Stimulated activated naive B cell treated with anti-CD40 and anti-IgM and Interleukin-4, amounts not matched to agents 10 μg/mL and 1 μg/mL and 100 μg/mL, for 72 hours (primary cell): ENCODE data around the gene CNTN4.

ENCODE experiments used
- ATAC-seq, 2 donors: fragments of 150-1000 bp; cut with Tn5 transposase; replicated peaks; 2 replicates each; pipeline ENCODE4 v1.10.0; 2021; ENCODE audit warnings: moderate library complexity in 1 of 2
- DNase-seq: peaks from one replicate; pipeline ENCODE4 v3.0.0; 2021
- H3K27ac Mint-ChIP-seq: one replicate; pipeline ENCODE4 v1.8.0; 2022; ENCODE audit warnings: mild to moderate bottlenecking, mixed read lengths
- H3K27me3 Mint-ChIP-seq, 2 donors: one replicate each; pipeline ENCODE4 v1.8.0; 2022; ENCODE audit warnings: mixed read lengths in 2 of 2
- H3K36me3 Mint-ChIP-seq, 2 donors: one replicate each; pipeline ENCODE4 v1.8.0; 2022; ENCODE audit warnings: mixed read lengths in 2 of 2, mild to moderate bottlenecking in 1 of 2
- H3K4me1 Mint-ChIP-seq, 2 donors: one replicate each; pipeline ENCODE4 v1.8.0; 2022; ENCODE audit warnings: mixed read lengths in 2 of 2, mild to moderate bottlenecking in 1 of 2
- H3K4me3 Mint-ChIP-seq, 2 donors: one replicate each; pipeline ENCODE4 v1.8.0; 2022; ENCODE audit warnings: mild to moderate bottlenecking in 2 of 2, mixed read lengths in 2 of 2, moderate library complexity in 1 of 2
- H3K9me3 Mint-ChIP-seq, 2 donors: one replicate each; pipeline ENCODE4 v1.8.0; 2022; ENCODE audit warnings: mixed read lengths in 2 of 2, mild to moderate bottlenecking in 1 of 2

The CNTN4 gene

GRCh38 chr3:2110597-2111117 is 12.0 kb downstream of the CNTN4 start:
- Mint-ChIP-seq H3K4me1 (no peaks in the 10 kb centered on the region), H3K4me3 (no peak overlapping the region), H3K36me3 (no peaks in the 10 kb centered on the region), H3K27ac (no peak overlapping the region), H3K9me3 (peaks cover 11 to 21% of the 10 kb centered on the region in 2 donors), H3K27me3 (no peaks in the 10 kb centered on the region)
- ATAC-seq: no peak
- DNase-seq: no peak

- H3K27me3 Mint-ChIP-seq: no peaks in the 10 kb centered on the region
- no peak overlapping the region for H3K27ac Mint-ChIP-seq
- ATAC-seq: no peak
- no peak overlapping the region for H3K4me3 Mint-ChIP-seq
- H3K36me3 Mint-ChIP-seq: no peaks in the 10 kb centered on the region
- DNase-seq: no peak
- H3K9me3 Mint-ChIP-seq: no peaks in the 10 kb centered on the region
- no peaks in the 10 kb centered on the region for H3K4me1 Mint-ChIP-seq
Measured at GRCh38 chr3:2114617-2115275, 16.1 kb downstream of the CNTN4 start.

DNA sequence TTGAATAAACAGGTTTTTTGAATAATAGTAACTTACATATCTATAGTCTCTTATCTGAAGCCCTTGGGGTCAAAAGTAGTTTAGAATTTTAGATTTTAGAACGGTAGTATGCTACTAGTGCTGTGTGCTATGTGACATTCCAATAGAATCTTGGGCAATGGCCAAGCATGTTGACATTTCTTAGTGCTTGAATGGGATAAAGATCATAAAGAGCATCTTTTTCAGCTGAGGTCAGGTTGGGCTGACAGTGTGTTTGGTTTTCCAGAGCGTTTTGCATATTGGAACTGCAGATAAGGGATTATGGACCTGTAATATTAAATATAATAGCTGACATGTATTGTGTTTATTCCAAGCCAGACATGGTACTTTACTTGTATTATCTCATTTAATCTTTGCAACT is 32.1 kb downstream of the CNTN4 start:
- H3K27me3 Mint-ChIP-seq: no peaks in the 10 kb centered on the region
- no peaks in the 10 kb centered on the region for H3K36me3 Mint-ChIP-seq
- no peak for ATAC-seq
- H3K4me3 Mint-ChIP-seq: no peak overlapping the region
- H3K27ac Mint-ChIP-seq: no peak overlapping the region
- H3K9me3 Mint-ChIP-seq: peaks cover 4 to 7% of the 10 kb centered on the region in 2 donors
- no peaks in the 10 kb centered on the region for H3K4me1 Mint-ChIP-seq
- DNase-seq: no peak

DNA sequence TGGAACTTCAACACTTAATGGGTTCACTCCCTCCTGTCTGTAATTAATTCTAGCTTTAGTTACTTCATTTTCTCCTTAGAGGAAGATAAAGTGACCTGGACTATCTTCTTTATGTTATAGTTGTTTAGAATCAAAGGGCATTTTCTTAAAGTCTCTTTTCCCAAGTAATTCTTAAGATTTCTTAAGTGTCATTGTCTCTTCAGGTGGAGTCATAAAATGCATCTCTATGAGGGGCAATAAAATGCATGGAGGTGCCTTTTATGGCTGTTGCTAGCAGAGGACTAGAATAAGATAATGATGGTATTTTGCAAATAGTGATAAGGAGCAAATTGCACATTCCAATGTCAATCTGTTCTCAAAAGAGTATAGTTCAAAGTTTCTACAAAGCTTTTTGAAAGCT is 34.5 kb downstream of the CNTN4 start:
- ATAC-seq (no peak), DNase-seq (no peak)
- H3K27ac Mint-ChIP-seq: no peak overlapping the region
- peaks cover 4 to 10% of the 10 kb centered on the region in 2 donors for H3K9me3 Mint-ChIP-seq
- no peaks in the 10 kb centered on the region for H3K4me1 Mint-ChIP-seq
- H3K27me3 Mint-ChIP-seq: no peaks in the 10 kb centered on the region
- H3K4me3 Mint-ChIP-seq: no peak overlapping the region
- no peaks in the 10 kb centered on the region for H3K36me3 Mint-ChIP-seq

DNA sequence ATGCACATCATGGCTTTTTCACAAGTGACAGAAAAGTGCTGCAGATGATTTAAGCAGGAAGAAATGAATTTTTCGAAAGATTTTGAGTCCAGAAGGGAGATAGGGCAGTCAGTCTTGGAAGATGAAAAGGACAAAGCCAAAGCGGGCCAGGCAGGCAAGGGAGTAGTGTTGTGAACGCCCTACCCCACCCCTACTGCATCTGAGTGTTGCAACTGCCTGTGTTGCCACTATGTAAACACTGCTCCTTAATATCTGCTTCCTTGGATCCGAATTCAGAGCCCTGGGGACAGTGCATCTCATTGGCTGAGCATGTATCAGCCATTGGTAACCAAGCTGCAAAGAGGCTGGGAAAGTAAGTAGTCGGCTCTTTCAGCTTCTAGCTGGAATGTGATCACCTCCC is 39.0 kb downstream of the CNTN4 start:
- Mint-ChIP-seq H3K9me3 (peaks cover 8 to 13% of the 10 kb centered on the region in 2 donors), H3K27ac (no peak overlapping the region), H3K4me3 (no peak overlapping the region), H3K36me3 (no peaks in the 10 kb centered on the region), H3K4me1 (no peaks in the 10 kb centered on the region), H3K27me3 (no peaks in the 10 kb centered on the region)
- DNase-seq: no peak
- ATAC-seq: no peak

GRCh38 chr3:2141482-2141881 is 42.8 kb downstream of the CNTN4 start:
- Mint-ChIP-seq H3K27ac (no peak overlapping the region), H3K36me3 (no peaks in the 10 kb centered on the region), H3K9me3 (peaks cover 4 to 8% of the 10 kb centered on the region in 2 donors), H3K4me3 (no peak overlapping the region), H3K4me1 (no peaks in the 10 kb centered on the region), H3K27me3 (no peaks in the 10 kb centered on the region)
- DNase-seq: no peak
- ATAC-seq: no peak

DNA sequence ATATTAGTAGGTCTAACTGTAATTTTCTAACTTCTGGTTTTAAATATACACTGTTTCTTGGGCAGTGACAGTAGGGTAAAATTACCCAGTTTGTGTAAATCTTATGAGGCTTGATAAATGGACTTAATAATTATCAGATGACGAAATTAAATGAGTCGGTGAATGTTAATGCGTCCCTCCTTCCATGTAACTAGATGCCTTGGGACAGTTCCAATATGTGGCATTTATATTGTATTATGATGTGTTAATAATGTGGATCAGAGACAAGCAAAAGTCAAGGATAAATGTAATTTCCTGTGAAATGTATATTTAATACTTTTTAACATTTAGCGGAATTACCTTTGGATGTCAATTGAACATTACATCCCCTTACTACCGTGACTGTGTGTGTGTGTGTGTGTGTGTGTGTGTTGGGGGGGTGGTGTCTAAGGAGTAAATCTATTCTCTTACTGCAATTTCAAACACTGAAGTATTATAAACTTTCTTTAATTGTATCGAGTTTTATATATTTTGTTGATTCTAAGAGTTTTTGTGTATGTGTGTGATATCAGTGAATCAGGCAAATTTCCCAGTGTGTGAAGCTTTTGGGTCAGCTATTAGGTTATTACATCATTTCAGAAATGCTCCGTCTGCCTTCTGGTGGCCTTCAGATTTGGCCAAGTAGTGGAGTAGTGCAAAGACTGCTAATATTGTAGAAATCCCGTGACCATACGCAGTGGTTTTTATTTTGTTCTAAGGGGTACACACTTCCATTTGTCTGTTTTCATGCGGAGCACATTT is 50.1 kb downstream of the CNTN4 start:
- H3K27me3 Mint-ChIP-seq: no peaks in the 10 kb centered on the region
- H3K4me3 Mint-ChIP-seq: no peak overlapping the region
- no peak for ATAC-seq
- peaks cover 0 to 2% of the 10 kb centered on the region in 2 donors for H3K9me3 Mint-ChIP-seq
- H3K27ac Mint-ChIP-seq: no peak overlapping the region
- H3K36me3 Mint-ChIP-seq: no peaks in the 10 kb centered on the region
- no peak for DNase-seq
- no peaks in the 10 kb centered on the region for H3K4me1 Mint-ChIP-seq

- H3K27me3 Mint-ChIP-seq: no peaks in the 10 kb centered on the region
- H3K4me3 Mint-ChIP-seq: no peak overlapping the region
- DNase-seq (no peak), ATAC-seq (no peak)
- no peaks in the 10 kb centered on the region for H3K36me3 Mint-ChIP-seq
- no peaks in the 10 kb centered on the region for H3K4me1 Mint-ChIP-seq
- H3K9me3 Mint-ChIP-seq: no peaks in the 10 kb centered on the region
- no peak overlapping the region for H3K27ac Mint-ChIP-seq
Measured at GRCh38 chr3:2153053-2153452, 54.4 kb downstream of the CNTN4 start.

DNA sequence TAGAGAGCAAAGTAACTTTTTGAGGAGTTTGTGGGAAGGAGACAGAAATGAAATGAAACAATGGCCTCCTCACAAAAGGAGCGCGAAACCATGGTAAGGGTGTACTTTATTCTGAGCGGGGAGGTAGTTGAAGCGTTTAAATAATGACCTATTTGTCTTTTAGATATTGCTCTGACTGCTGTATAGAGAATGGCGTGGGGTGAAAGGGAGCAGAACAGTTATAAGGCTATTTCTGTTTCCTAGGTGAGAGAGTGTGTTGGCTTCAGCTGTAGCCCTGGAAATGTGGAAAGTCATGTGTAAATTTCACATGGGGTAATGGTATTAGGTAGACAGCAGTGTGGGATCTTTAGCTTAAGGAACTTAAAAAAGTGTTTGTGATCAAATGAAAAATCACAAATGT is 54.9 kb downstream of the CNTN4 start:
- Mint-ChIP-seq H3K4me3 (no peak overlapping the region), H3K27ac (no peak overlapping the region), H3K36me3 (no peaks in the 10 kb centered on the region), H3K4me1 (no peaks in the 10 kb centered on the region), H3K27me3 (no peaks in the 10 kb centered on the region), H3K9me3 (no peaks in the 10 kb centered on the region)
- ATAC-seq (no peak), DNase-seq (no peak)

DNA sequence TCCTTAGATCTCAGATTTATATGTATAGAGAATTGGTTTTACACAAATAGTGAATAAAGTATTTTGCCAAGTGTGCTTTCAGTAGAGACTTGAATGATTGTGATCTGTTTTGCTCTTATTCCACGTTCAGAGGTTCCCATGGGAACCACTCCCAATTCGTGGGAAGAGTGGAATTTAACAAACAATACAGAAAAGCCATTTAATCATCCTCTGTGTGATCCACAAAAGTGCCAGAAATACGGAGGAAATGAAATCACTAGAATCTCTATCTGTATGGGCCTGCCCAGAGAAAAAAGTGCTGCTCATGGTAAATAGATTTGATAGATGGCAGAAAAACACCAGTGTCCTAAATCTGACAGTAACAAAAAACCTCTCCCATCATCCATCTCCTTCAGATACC is 56.0 kb downstream of the CNTN4 start:
- no peak for ATAC-seq
- Mint-ChIP-seq H3K9me3 (no peaks in the 10 kb centered on the region), H3K27ac (no peak overlapping the region), H3K36me3 (no peaks in the 10 kb centered on the region), H3K4me3 (no peak overlapping the region), H3K27me3 (no peaks in the 10 kb centered on the region), H3K4me1 (no peaks in the 10 kb centered on the region)
- DNase-seq: no peak

- Mint-ChIP-seq H3K27me3 (no peaks in the 10 kb centered on the region), H3K4me3 (no peak overlapping the region), H3K36me3 (no peaks in the 10 kb centered on the region), H3K9me3 (no peaks in the 10 kb centered on the region), H3K4me1 (no peaks in the 10 kb centered on the region), H3K27ac (no peak overlapping the region)
- DNase-seq: no peak
- no peak for ATAC-seq
Measured at GRCh38 chr3:2156244-2156847, 57.7 kb downstream of the CNTN4 start.

GRCh38 chr3:2158828-2159227 is 60.2 kb downstream of the CNTN4 start:
- no peak for DNase-seq
- H3K9me3 Mint-ChIP-seq: no peaks in the 10 kb centered on the region
- no peak for ATAC-seq

GRCh38 chr3:2166552-2166951 is 67.9 kb downstream of the CNTN4 start:
- no peak for ATAC-seq
- Mint-ChIP-seq H3K4me3 (no peak overlapping the region), H3K4me1 (no peaks in the 10 kb centered on the region), H3K27me3 (no peaks in the 10 kb centered on the region), H3K9me3 (peaks cover 0 to 2% of the 10 kb centered on the region in 2 donors), H3K36me3 (no peaks in the 10 kb centered on the region), H3K27ac (no peak overlapping the region)
- DNase-seq: no peak

More at GRCh38 chr3:2158828-2159227, 60.2 kb downstream of the CNTN4 start:
- Mint-ChIP-seq H3K27me3 (no peaks in the 10 kb centered on the region), H3K36me3 (no peaks in the 10 kb centered on the region), H3K4me1 (no peaks in the 10 kb centered on the region), H3K4me3 (no peak overlapping the region), H3K27ac (no peak overlapping the region)

DNA sequence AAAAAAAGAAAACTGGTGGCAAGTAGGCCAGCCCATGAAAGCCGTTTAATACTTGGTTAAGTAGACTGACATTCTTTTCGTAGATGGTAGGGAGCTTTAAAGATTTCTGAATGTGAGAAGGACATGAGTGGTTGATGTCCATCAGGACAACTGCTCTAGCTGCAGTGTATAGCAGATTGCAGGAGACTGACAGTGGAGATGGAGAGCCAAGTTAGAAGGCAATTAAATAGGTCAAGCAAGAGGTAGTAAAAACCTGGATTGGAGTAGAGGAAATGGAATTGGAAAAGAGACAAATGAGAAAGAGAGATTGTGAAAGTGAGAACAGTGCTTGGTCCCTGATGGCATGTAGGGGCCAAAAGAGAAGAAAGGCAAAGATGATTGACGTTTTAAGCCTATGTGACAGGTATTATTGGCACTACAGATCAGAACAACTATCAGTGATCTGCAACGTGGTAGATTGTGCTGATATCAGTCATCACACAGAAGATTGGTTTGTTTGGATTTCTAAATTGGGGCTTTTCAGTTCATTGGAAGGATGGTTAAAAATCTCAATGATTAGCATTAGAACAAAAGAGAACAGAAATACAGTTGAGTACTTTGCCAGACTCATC is 74.0 kb downstream of the CNTN4 start:
- Mint-ChIP-seq H3K36me3 (no peaks in the 10 kb centered on the region), H3K4me1 (no peaks in the 10 kb centered on the region), H3K4me3 (no peak overlapping the region), H3K27ac (no peak overlapping the region), H3K27me3 (no peaks in the 10 kb centered on the region), H3K9me3 (peaks cover 5 to 7% of the 10 kb centered on the region in 2 donors)
- ATAC-seq (no peak), DNase-seq (no peak)
